Measurements from ENCODE around the gene ZNF462.

Gene ZNF462

DNA sequence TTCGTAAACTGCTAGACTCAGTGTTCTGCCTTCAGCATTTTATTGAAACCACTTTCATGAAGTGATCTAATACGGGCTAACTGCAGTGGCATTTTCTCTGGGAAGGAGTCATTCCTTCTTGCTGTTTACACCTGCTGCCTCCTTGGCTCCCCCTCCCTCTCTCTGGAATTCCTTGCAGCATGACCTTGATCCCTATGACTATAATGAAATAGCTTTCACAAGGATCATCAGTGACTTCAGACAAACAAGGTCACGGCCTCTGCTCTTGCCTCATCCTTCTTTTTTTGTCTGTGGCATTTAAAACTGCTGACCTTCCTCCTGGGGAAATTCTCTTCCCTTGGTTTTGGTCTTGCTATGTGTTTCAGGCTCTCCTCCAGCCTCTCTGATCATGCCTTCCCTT is 90.2 kb downstream of the ZNF462 start:
- Mint-ChIP-seq H3K9me3 (peaks cover 6% of the 10 kb centered on the region in 2 donors), H3K27ac (no peak overlapping the region), H3K27me3 (no peaks in the 10 kb centered on the region), H3K4me3 (no peak overlapping the region), H3K4me1 (no peaks in the 10 kb centered on the region)
- ATAC-seq = no peak
- no peak for DNase-seq

DNA sequence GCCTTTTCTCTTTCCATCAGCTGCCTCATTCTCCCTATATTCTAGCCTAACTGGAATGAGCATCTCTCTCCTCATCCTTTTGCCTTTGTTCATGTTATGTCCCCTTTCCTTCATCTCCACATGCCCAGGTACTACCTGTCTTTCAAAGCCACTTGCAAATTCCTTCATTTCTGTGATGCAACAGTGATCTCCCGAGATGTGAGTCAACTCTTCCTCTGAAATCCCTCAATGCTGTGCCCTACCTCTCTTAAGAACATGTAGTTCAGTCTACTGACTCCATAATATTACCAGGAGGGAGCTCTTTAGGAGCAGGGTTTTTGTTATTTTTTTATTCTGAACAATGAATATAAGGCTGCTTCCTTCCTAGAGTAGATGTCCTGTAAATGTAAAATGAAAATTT is 91.6 kb downstream of the ZNF462 start:
- no peak for DNase-seq
- Mint-ChIP-seq H3K27ac (no peak overlapping the region), H3K9me3 (peaks cover 6% of the 10 kb centered on the region in 2 donors), H3K4me1 (no peaks in the 10 kb centered on the region), H3K27me3 (no peaks in the 10 kb centered on the region), H3K4me3 (no peak overlapping the region)
- ATAC-seq = no peak

DNA sequence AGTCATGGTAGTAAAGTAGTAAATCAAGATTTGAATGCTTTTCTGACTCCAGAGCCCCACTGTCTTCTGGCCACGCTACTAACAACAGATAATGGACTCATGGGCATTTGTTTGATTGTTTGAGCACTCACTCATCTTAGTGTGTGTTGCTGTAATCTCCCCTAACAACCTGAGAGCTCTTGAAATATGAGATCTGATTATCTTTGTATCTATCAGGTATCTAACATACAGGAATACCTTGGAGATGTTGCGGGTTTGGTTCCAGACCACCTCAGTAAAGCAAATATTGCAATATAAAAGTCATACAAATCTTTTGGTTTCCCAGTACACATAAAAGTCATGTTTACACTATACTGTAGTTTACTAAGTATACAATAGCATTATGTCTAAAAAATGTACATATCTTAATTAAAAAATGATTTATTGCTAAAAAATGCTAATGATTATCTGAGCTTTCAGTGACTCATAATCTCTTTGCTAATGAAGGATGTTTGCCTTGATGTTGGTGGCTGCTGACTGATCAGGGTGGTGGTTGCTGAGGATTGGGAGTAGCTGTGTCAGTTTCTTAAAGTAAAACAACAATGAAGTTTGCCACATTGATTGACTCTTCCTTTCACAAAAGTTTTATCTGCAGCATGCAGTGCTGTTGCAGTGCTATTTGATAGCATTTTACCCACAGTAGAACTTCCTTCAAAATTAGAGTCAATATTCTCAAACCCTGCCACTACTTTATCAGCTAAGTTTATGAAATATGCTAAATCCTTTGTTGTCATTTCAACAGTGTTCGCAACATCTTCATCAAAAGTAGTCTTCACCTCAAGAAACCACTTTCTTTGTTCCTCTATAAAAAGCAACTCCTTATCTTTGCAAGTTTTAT is 92.2 kb downstream of the ZNF462 start:
- H3K9me3 Mint-ChIP-seq = peaks cover 6% of the 10 kb centered on the region in 2 donors
- H3K27me3 Mint-ChIP-seq = no peaks in the 10 kb centered on the region
- DNase-seq (no peak), ATAC-seq (no peak)
- H3K4me3 Mint-ChIP-seq = no peak overlapping the region
- no peaks in the 10 kb centered on the region for H3K4me1 Mint-ChIP-seq
- no peak overlapping the region for H3K27ac Mint-ChIP-seq

DNA sequence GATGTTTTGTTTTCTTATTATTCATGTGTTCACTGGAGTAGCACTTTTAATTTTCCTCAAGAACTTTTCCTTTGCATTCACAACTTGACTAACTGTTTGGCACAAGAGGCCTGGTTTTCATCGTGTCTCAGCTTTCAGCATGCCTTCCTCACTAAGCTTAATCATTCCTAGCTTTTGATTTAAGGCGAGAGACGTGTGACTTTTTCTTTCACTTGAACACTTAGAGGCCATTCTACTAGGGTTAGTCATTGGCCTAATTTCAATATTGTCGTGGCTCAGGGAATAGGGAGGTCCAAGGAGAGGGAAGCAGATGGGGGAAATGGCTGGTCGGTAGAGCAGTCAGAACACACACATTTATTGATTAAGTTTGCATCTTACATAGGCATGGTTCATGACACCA is 94.0 kb downstream of the ZNF462 start:
- ATAC-seq (no peak), DNase-seq (no peak)
- Mint-ChIP-seq H3K9me3 (peaks cover 11 to 12% of the 10 kb centered on the region in 2 donors), H3K4me3 (no peak overlapping the region), H3K27ac (no peak overlapping the region), H3K4me1 (peaks cover 6% of the 10 kb centered on the region), H3K27me3 (no peaks in the 10 kb centered on the region)

DNA sequence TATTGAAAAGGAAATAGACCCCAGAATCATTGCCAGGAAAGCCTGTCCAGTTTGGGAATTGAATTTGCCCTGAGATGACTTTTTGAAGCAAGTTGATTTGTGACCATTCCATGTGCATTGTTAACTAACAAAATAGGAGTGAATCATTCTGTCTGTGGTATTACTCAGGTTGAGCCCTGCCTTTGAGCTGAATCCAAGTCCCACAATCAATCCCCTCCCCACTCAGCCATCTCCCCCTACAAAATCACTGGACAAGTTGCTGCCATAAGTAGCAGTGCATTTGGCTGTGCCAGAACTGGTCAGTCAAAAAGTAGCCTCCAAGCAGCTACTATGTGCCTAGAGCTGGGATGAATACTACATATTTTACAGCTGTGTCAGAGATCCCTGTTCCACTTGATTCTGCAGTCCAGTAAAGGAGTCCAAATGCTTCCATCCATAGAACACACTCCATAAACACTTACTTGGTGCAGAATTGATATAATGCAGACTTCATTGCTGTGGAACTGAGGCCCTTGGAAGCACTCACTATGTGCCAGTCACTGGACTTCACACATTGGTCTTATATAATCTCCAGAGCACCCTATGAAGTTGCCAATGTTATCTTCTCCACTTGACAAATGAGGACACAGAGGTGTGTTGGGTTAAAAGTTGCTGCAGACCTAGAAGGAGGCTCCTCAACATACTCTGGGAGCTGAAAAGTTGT is 96.1 kb downstream of the ZNF462 start:
- ATAC-seq (no peak), DNase-seq (no peak)
- no peaks in the 10 kb centered on the region for H3K27me3 Mint-ChIP-seq
- no peak overlapping the region for H3K27ac Mint-ChIP-seq
- no peak overlapping the region for H3K4me3 Mint-ChIP-seq
- peaks cover 12 to 13% of the 10 kb centered on the region in 2 donors for H3K9me3 Mint-ChIP-seq
- H3K4me1 Mint-ChIP-seq = peaks cover 9% of the 10 kb centered on the region

DNA sequence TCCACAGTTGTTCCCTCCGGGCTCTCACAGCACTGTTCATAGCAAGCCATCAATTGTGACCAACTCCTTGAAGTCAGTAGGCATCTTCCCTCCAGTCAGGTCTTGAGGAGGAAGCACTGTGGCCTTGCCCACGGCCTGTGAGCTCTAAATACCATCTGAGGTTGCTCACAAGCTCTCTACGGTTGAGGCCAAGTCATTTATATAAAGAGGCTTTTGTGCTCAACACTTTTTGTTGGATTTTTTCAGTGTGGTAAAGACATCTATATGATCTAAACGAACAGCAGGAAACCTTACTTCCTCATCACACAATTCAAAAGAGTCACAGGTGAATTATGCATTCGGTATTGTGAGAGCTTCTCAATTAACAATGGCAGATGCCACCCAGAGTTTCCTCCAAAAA is 97.3 kb downstream of the ZNF462 start:
- peaks cover 6% of the 10 kb centered on the region for H3K27me3 Mint-ChIP-seq
- H3K27ac Mint-ChIP-seq = peak overlapping the region in 1 of 2 donors; percentile 48
- no peak for DNase-seq
- H3K4me1 Mint-ChIP-seq = peaks cover 20% of the 10 kb centered on the region
- H3K9me3 Mint-ChIP-seq = peaks cover 6 to 7% of the 10 kb centered on the region in 2 donors
- ATAC-seq = no peak
- H3K4me3 Mint-ChIP-seq = no peak overlapping the region

DNA sequence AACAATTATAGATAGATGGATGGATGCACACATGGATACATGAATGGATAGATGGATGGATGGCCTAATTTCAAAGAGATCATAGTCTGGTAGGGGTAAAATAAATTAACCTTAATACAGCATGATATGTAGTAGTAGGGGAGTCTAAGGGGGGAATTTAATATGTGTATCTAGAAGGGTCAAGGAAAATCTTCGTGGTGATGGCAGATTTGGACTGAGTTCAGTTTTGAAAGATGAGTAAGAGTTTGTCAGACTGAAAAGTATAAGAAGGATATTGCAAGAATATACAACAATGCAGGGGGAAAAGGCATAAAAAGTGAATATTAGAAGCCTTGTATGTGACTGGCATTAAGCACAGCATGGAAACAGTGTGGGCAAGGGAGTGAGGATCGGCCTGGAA is 98.7 kb downstream of the ZNF462 start:
- Mint-ChIP-seq H3K27ac (no peak overlapping the region), H3K9me3 (peaks cover 6 to 7% of the 10 kb centered on the region in 2 donors), H3K4me1 (peaks cover 23% of the 10 kb centered on the region), H3K4me3 (no peak overlapping the region), H3K27me3 (peaks cover 7% of the 10 kb centered on the region)
- DNase-seq = no peak
- no peak for ATAC-seq

DNA sequence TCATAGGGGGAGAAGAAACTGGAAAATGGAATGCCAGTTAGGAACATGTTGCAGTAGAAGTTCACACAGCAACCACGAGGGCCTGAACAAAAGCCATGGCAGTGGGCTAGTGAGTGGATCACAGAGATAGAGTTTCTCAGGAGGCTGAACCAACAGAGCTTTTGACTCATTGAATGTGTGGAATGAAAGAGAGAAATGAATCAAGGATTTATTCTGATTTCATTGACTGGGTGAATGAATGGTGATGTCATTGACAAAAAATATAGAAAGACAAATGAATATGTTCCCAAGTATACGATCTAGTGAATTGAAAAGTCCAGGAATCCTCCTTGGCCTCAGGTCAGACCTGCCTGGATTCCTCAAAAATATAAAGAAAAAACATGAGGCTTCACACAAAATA is 99.2 kb downstream of the ZNF462 start:
- peaks cover 6 to 7% of the 10 kb centered on the region in 2 donors for H3K9me3 Mint-ChIP-seq
- no peak overlapping the region for H3K4me3 Mint-ChIP-seq
- DNase-seq (no peak), ATAC-seq (no peak)
- H3K27ac Mint-ChIP-seq = no peak overlapping the region
- peaks cover 7% of the 10 kb centered on the region for H3K27me3 Mint-ChIP-seq
- H3K4me1 Mint-ChIP-seq = peaks cover 23% of the 10 kb centered on the region

DNA sequence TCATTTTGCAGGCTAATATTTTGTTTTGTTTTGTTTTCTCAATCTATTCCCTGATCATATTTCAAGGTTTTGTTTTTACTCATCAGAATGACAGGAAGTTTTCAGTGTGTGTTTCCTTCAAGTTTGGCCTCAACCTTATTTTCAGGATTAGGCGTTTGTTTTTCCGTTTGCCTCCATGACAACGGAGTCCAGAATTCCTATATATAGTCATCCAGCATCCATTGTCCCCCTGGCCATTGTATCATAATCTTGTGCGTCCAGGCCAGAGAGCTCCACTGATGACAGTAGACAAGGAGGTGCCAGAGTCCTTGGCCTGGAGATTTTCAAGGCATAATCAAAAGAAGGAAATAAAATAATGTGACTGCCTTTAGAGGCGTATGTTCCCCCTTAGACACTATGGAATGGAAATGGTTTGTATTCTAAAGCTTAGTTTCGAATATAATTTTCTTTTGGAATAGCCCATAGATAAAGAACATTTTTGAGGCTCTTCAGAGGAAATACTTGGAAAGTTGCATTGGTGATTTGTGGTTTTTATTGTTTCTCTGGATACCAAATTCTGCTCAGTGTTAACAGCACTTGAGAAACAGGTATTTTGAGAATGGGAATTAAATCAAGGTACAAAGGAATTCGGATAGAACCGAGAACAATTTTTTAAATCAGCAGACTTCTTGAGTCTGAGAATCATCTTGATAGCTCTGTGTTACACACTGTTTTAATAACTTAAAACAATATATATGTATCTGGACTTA is 99.8 kb downstream of the ZNF462 start:
- peaks cover 23% of the 10 kb centered on the region for H3K4me1 Mint-ChIP-seq
- H3K9me3 Mint-ChIP-seq = peaks cover 6 to 7% of the 10 kb centered on the region in 2 donors
- ATAC-seq = no peak
- DNase-seq = no peak
- H3K27me3 Mint-ChIP-seq = peaks cover 7% of the 10 kb centered on the region
- no peak overlapping the region for H3K4me3 Mint-ChIP-seq
- no peak overlapping the region for H3K27ac Mint-ChIP-seq

DNA sequence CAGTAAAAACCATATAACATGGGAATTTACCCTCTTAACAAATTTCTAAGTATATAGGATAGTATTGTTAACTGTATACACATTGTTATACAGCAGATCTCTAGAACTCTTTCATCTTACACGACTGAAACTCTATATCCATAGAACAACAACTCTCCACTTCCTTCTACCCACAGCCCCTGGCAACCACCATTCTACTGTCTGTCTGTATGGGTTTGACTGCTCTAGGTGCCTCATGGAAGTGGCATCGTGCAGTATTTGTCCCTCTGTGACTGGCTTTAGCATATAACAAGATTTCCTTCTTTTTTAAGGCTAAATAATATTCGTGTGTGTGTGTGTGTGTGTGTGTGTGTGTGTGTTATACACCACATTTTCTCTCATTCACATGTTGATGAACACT is 100.7 kb downstream of the ZNF462 start:
- Mint-ChIP-seq H3K9me3 (peaks cover 6 to 7% of the 10 kb centered on the region in 2 donors), H3K4me1 (peaks cover 23% of the 10 kb centered on the region), H3K4me3 (no peak overlapping the region), H3K27ac (no peak overlapping the region), H3K27me3 (peaks cover 7% of the 10 kb centered on the region)
- no peak for DNase-seq
- ATAC-seq = peak; percentile 28

DNA sequence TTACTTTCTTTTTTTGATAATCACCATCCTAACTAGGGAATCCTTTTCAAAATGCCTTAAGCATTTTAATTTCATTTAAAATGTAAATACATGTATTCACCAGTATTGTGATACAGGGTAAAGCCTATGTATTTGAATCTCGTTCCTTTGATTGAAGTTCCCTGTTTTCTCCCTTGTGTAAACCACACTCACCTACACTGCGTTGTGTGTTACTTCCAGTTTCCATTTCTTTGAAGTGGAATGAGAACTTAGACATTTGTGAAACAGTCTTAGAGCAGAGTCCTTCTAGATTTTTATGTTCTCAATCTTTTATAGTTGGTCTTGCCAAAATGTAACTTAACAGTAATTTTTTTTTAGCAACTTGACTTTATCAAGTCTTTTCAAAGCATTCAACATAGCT is 101.4 kb downstream of the ZNF462 start:
- Mint-ChIP-seq H3K9me3 (peaks cover 6 to 7% of the 10 kb centered on the region in 2 donors), H3K4me3 (no peak overlapping the region), H3K27ac (no peak overlapping the region), H3K27me3 (peaks cover 7% of the 10 kb centered on the region), H3K4me1 (peaks cover 23% of the 10 kb centered on the region)
- ATAC-seq (peak; percentile 82), DNase-seq (no peak)

DNA sequence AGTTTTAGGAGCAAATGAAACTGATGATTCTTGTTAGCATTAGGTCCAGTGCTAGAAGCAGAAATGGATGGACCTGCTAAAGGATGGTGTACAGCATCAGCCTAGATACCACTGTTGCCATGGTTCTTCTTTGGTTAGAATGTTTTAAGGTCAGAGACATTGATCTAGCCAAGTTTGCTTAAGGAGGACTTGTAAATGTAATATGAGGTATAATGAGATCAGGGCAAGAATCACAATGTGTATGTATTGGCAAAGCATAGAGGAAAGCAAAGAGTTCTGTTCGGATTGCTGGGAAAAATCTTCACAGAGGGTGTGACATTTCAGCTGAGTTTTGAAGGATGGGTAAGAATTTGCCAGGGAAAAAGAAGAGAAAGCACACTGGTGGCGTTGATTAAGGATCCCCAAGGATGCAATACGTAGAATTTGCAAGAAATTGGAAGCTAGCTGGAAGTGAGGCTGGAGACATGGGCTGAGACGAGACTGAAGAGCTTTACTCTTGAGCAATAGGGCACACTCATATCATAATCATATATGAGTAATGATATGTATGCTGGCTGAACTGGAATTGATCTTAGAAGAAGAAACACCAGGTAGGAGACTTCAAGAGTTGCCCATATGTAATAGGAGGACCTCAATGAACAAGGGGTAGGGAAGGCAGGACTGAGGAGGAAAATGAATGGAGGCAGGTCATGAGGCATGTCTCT is 102.0 kb downstream of the ZNF462 start:
- DNase-seq = no peak
- H3K4me1 Mint-ChIP-seq = peaks cover 23% of the 10 kb centered on the region

DNA sequence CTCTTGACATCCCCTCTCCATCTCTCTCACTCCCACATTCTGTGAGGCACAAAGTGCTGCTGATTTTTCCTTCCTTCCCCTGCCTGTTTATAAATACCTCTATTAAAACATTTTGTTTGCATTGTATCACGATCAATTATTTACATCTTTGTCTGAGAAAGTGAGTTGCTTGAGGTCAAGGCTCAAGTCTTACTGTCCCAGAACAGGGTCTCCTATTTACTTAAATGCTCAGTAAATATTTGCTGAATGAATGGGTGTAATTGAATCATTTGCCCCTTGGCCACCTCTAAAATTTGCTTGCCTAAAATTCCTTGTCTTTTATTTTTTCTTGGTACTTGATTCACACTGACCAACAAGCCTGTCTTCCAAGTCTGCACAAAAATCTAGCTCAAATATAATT is 103.5 kb downstream of the ZNF462 start:
- H3K27ac Mint-ChIP-seq = no peak overlapping the region
- H3K4me1 Mint-ChIP-seq = peaks cover 17% of the 10 kb centered on the region
- peaks cover 7% of the 10 kb centered on the region for H3K27me3 Mint-ChIP-seq
- H3K9me3 Mint-ChIP-seq = peaks cover 6% of the 10 kb centered on the region in 2 donors
- DNase-seq = no peak
- H3K4me3 Mint-ChIP-seq = no peak overlapping the region
- ATAC-seq = no peak

More for the DNA sequence above, 102.0 kb downstream of the ZNF462 start:
- Mint-ChIP-seq H3K4me3 (no peak overlapping the region), H3K27ac (no peak overlapping the region), H3K27me3 (peaks cover 7% of the 10 kb centered on the region), H3K9me3 (peaks cover 6 to 7% of the 10 kb centered on the region in 2 donors)
- no peak for ATAC-seq

DNA sequence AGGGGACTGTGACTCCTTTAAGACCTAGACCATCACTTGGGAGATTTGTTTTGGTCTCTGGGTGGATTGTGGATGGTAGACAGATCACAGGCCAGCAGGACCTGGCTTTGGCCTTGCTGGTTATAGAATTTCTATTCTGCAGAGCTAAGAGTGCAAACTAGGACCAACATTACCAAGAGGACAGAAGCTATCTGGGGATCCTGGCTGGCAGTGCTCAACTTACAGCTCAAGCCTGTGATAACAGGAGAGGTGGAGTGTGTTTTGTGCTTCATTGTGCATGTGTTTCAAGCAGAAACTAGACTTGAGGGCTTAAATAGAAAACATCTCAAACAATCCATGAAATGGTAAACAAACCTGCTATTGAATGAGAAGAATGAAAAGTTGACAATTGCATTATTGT is 106.7 kb downstream of the ZNF462 start:
- no peak overlapping the region for H3K27ac Mint-ChIP-seq
- H3K9me3 Mint-ChIP-seq = no peaks in the 10 kb centered on the region
- H3K4me3 Mint-ChIP-seq = no peak overlapping the region
- H3K4me1 Mint-ChIP-seq = peaks cover 8% of the 10 kb centered on the region
- peaks cover 6% of the 10 kb centered on the region for H3K27me3 Mint-ChIP-seq
- no peak for DNase-seq
- no peak for ATAC-seq
